GM19438 (cell line): ENCODE measurements around the gene BPI.
"Not testable (repeated sequence)": the region's sequence is repeated elsewhere in the genome, so short reads cannot be mapped to it uniquely, and the experiment has no call there.

Source experiments
- ATAC-seq: cut with Tn5 transposase; IDR thresholded peaks from one replicate; pipeline ENCODE4 v1.9.1; 2021; ENCODE audit warnings: low read depth; ENCODE audit not compliant: unreplicated experiment

Gene BPI

GRCh38 chr20:38303908-38304379, at the start of gene BPI:
BPI (plus strand) TSS chr20:38304156; CDS start chr20:38304224, 68 bp downstream.
- ATAC-seq: no peak

- ATAC-seq: not testable (repeated sequence)
Measured at GRCh38 chr20:38254621-38255020, 49.3 kb upstream of the BPI start.

GRCh38 chr20:38255393-38255792, 48.6 kb upstream of the BPI start:
- ATAC-seq: no peak

GRCh38 chr20:38256021-38256420, 47.9 kb upstream of the BPI start:
- ATAC-seq: no peak

- no peak for ATAC-seq
Measured at GRCh38 chr20:38256966-38257365, 47.0 kb upstream of the BPI start.

GRCh38 chr20:38258545-38259215, 45.3 kb upstream of the BPI start:
- ATAC-seq: no peak

GRCh38 chr20:38260025-38260377, 44.0 kb upstream of the BPI start:
- ATAC-seq: no peak

GRCh38 chr20:38260378-38261053, 43.4 kb upstream of the BPI start, which contains the start of gene KIAA1755:
KIAA1755 (minus strand) TSS chr20:38260735; CDS start chr20:38260500, 235 bp downstream.
- ATAC-seq: no peak

- ATAC-seq: no peak
Measured at GRCh38 chr20:38261054-38261390, 42.9 kb upstream of the BPI start.

- no peak for ATAC-seq
Measured at GRCh38 chr20:38262931-38263330, 41.0 kb upstream of the BPI start.

- ATAC-seq: no peak
Measured at GRCh38 chr20:38266426-38266825, 37.5 kb upstream of the BPI start.

- no peak for ATAC-seq
Measured at GRCh38 chr20:38267296-38267695, 36.7 kb upstream of the BPI start.

- no peak for ATAC-seq
Measured at GRCh38 chr20:38267901-38268514, 35.9 kb upstream of the BPI start.

- ATAC-seq: no peak
Measured at GRCh38 chr20:38269040-38269439, 34.9 kb upstream of the BPI start.

GRCh38 chr20:38269715-38270114, 34.2 kb upstream of the BPI start:
- ATAC-seq: no peak

- no peak for ATAC-seq
Measured at GRCh38 chr20:38270869-38271605, 32.9 kb upstream of the BPI start.

GRCh38 chr20:38271608-38272120, 32.3 kb upstream of the BPI start:
- ATAC-seq: no peak

GRCh38 chr20:38272398-38272797, 31.6 kb upstream of the BPI start:
- no peak for ATAC-seq

- no peak for ATAC-seq
Measured at GRCh38 chr20:38272961-38273360, 31.0 kb upstream of the BPI start.

- ATAC-seq: no peak
Measured at GRCh38 chr20:38275815-38276550, 28.0 kb upstream of the BPI start.
